ENCODE data around the gene TFAM.

Gene TFAM

GRCh38 chr10:58433571-58433970, 48.4 kb downstream of the TFAM start:
- no peak for DNase-seq (ENCODE audit: low read depth)

GRCh38 chr10:58435297-58435985, 50.2 kb downstream of the TFAM start:
- DNase-seq (ENCODE audit: low read depth): no peak

GRCh38 chr10:58436071-58436470, 50.9 kb downstream of the TFAM start:
- DNase-seq (ENCODE audit: low read depth): no peak

- DNase-seq (ENCODE audit: low read depth): no peak
Observed at GRCh38 chr10:58438340-58438871, 53.2 kb downstream of the TFAM start.

- no peak for DNase-seq (ENCODE audit: low read depth)
Observed at GRCh38 chr10:58438986-58439385, 53.8 kb downstream of the TFAM start.

GRCh38 chr10:58439632-58440364, 54.6 kb downstream of the TFAM start:
- no peak for DNase-seq (ENCODE audit: low read depth)

GRCh38 chr10:58440484-58440883, 55.3 kb downstream of the TFAM start:
- no peak for DNase-seq (ENCODE audit: low read depth)

- no peak for DNase-seq (ENCODE audit: low read depth)
Observed at GRCh38 chr10:58444321-58444720, 59.1 kb downstream of the TFAM start.

- no peak for DNase-seq (ENCODE audit: low read depth)
Observed at GRCh38 chr10:58444876-58445275, 59.7 kb downstream of the TFAM start.

- no peak for DNase-seq (ENCODE audit: low read depth)
Observed at GRCh38 chr10:58448121-58448935, 63.1 kb downstream of the TFAM start.
